ENCODE measurements around the gene PERM1. TPM values are rescaled to one million over a fixed set of nuclear protein-coding genes. Genes with fewer than 3 reads are reported as not detected.

Gene PERM1
- total and polyA plus RNA-seq, 9 of the 15 experiments (the other 6 are each of a cell fraction or from before 2014, with no cell fraction given): not detected

GRCh38 chr1:972726-973458, 9.0 kb downstream of the PERM1 start (continued):
- TF ChIP-seq ZNF586 (CRISPR knock-in tag; conservative IDR thresholded peaks at IDR 0.05): no peak
- no peak for TF ChIP-seq MAZ (CRISPR knock-in tag; conservative IDR thresholded peaks at IDR 0.05 in 1 of 2, IDR thresholded peaks at IDR 0.05 in 1 of 2)

- Histone ChIP-seq H3K36me3 (ENCODE audit: control insufficient read depth, insufficient read depth, low read length) (no peaks in the 10 kb centered on the region), H3K27me3 (ENCODE audit: control insufficient read depth in 2 of 2, insufficient read depth in 2 of 2, low read length in 2 of 2) (peaks cover 0 to 37% of the 10 kb centered on the region in 2 experiments; a peak in 2 of 5 replicates), H3K9me3 (replicated peaks; ENCODE audit: control insufficient read depth, insufficient read depth, low read depth, low read length) (peaks cover 6% of the 10 kb centered on the region), H3K4me3 (no peak overlapping the region), H3K9ac (ENCODE audit: insufficient read depth in 1 of 2, low read depth in 2 of 2, low read length in 2 of 2) (peak overlapping the region in 1 of 2 experiments; percentile 22; a peak in 1 of 4 replicates), H3K79me2 (ENCODE audit: control insufficient read depth, insufficient read depth, low read length) (no peaks in the 10 kb centered on the region), H3K27ac (ENCODE audit: extremely low read depth, low read depth, low read length) (no peak overlapping the region), H3K4me2 (ENCODE audit: insufficient read depth, low read length) (no peak overlapping the region), H4K20me1 (replicated peaks; ENCODE audit: control insufficient read depth, insufficient read depth, low read length) (no peaks in the 10 kb centered on the region), H3K4me1 (replicated peaks in 1 of 2; ENCODE audit: control insufficient read depth in 2 of 2, insufficient read depth in 2 of 2, low read length in 2 of 2) (peaks cover 5 to 71% of the 10 kb centered on the region in 2 experiments; a peak in 4 of 5 replicates), H3K9me1 (ENCODE audit: control insufficient read depth, insufficient read depth, low read length) (no peaks in the 10 kb centered on the region), H2AFZ (ENCODE audit: low read depth, low read length) (no peak overlapping the region)
- no TSS peak for BruUV-seq (replicated peaks)
- POLR2A ChIA-PET: interaction anchor here (0.6 kb wide), 2 partner anchors 13 to 403 kb away, joined by 3 to 4 read pairs; partner anchors contain the start of gene NOC2L
- DNase-seq (ENCODE audit: extremely low read depth in 1 of 4, low spot score in 3 of 4) (no peak), ATAC-seq (no peak), FAIRE-seq (no peak)
- 33% methylated on average over 34 of the region's 34 CpGs for WGBS (ENCODE audit: insufficient coverage, low coverage, missing lambda C conversion rate)
- in situ Hi-C loops (cut with MboI) (no loop called here), intact Hi-C loops (cut with micrococcal nuclease) (no loop called here)
- TF ChIP-seq KAT7 (CRISPR knock-in tag; IDR thresholded peaks at IDR 0.05; ENCODE audit: borderline replicate concordance) (no peak), KLF10 (CRISPR knock-in tag; IDR thresholded peaks at IDR 0.05) (no peak)
- CTCF ChIA-PET (ENCODE audit: low intra/inter-chr PET ratio): no interaction called here
Measured at GRCh38 chr1:971751-972506, 10.0 kb downstream of the PERM1 start.

Measured in K562 (cell line).